Measurements from ENCODE around the gene PRRT1B. TPM values are rescaled to one million over a fixed set of nuclear protein-coding genes. Genes with fewer than 3 reads are reported as not detected.

Gene PRRT1B
- polyA plus RNA-seq, 3 donors, result not detected

- Mint-ChIP-seq H3K27me3 (ENCODE audit: low read depth in 3 of 3) (peaks cover 0 to 3% (median 1%) of the 10 kb centered on the region in 3 donors), H3K36me3 (peaks cover 71 to 84% of the 10 kb centered on the region in 2 donors), H3K9me3 (no peaks in the 10 kb centered on the region), H3K4me3 (no peak overlapping the region), H3K27ac (peak overlapping the region in 2 of 7 donors; percentile 35 to 59), H3K4me1 (peaks cover under 1% of the 10 kb centered on the region)
- Histone ChIP-seq H3K27me3 (ENCODE audit: control insufficient read depth in 2 of 2, insufficient read depth in 2 of 2, low read length in 2 of 2) (no peaks in the 10 kb centered on the region), H3K4me1 (ENCODE audit: control insufficient read depth in 1 of 2, insufficient read depth in 2 of 2, low read length in 2 of 2) (peaks cover under 1 to 2% of the 10 kb centered on the region in 2 donors), H3K9me3 (replicated peaks in 1 of 2; ENCODE audit: control insufficient read depth in 1 of 2, insufficient read depth in 1 of 2, low read length in 2 of 2) (no peaks in the 10 kb centered on the region), H3K9ac (ENCODE audit: insufficient read depth, low read length, poor library complexity, severe bottlenecking) (no peak overlapping the region), H4K20me1 (ENCODE audit: insufficient read depth, low read length) (no peaks in the 10 kb centered on the region), H3K27ac (ENCODE audit: low read depth in 1 of 2, low read length in 2 of 2) (no peak overlapping the region), H3K4me2 (replicated peaks; ENCODE audit: extremely low read depth, low read length, poor library complexity, severe bottlenecking) (no peak overlapping the region), H3K4me3 (replicated peaks in 1 of 3; ENCODE audit: low read depth in 2 of 3, low read length in 3 of 3) (no peak overlapping the region), H3K36me3 (replicated peaks in 1 of 2; ENCODE audit: control insufficient read depth in 1 of 2, insufficient read depth in 2 of 2, low read length in 2 of 2) (peaks cover 81 to 100% of the 10 kb centered on the region in 2 donors), H3K79me2 (ENCODE audit: insufficient read depth, low read length) (no peaks in the 10 kb centered on the region), H2AFZ (ENCODE audit: insufficient read depth, low read depth, low read length, poor library complexity, severe bottlenecking) (no peak overlapping the region)
- no peak for TF ChIP-seq CTCF (IDR thresholded peaks at IDR 0.05)
- WGBS (ENCODE audit: insufficient coverage), result 97% methylated on average over 22 of the region's 23 CpGs
- DNase-seq, result no peak
- intact Hi-C loops (cut with micrococcal nuclease), result no loop called here
Observed at GRCh38 chr9:131524665-131525315, 20.5 kb upstream of the PRRT1B start.

- H3K27ac ChIP-seq (ENCODE audit: low read depth in 1 of 2, low read length in 2 of 2), result no peak overlapping the region
- intact Hi-C loops (cut with micrococcal nuclease), result no loop called here
- DNase-seq, result no peak
- no peak overlapping the region for H3K4me2 ChIP-seq (replicated peaks; ENCODE audit: extremely low read depth, low read length, poor library complexity, severe bottlenecking)
- no peak overlapping the region for H2AFZ ChIP-seq (ENCODE audit: insufficient read depth, low read depth, low read length, poor library complexity, severe bottlenecking)
- WGBS (ENCODE audit: insufficient coverage), result 98% methylated on average over 11 of the region's 19 CpGs
- H3K4me1 ChIP-seq (ENCODE audit: control insufficient read depth in 1 of 2, insufficient read depth in 2 of 2, low read length in 2 of 2), result peaks cover 10 to 11% of the 10 kb centered on the region in 2 donors
- TF ChIP-seq CTCF (IDR thresholded peaks at IDR 0.05), result no peak
- H3K27me3 ChIP-seq (ENCODE audit: control insufficient read depth in 2 of 2, insufficient read depth in 2 of 2, low read length in 2 of 2), result no peaks in the 10 kb centered on the region
- Mint-ChIP-seq H3K27ac (peak overlapping the region in 2 of 7 donors; percentile 45 to 54), H3K4me1 (peaks cover 9% of the 10 kb centered on the region), H3K27me3 (ENCODE audit: low read depth in 3 of 3) (peaks cover 0 to 3% (median 3%) of the 10 kb centered on the region in 3 donors), H3K36me3 (peaks cover 62 to 77% of the 10 kb centered on the region in 2 donors), H3K9me3 (no peaks in the 10 kb centered on the region), H3K4me3 (no peak overlapping the region)
- no peak overlapping the region for H3K9ac ChIP-seq (ENCODE audit: insufficient read depth, low read length, poor library complexity, severe bottlenecking)
- no peak overlapping the region for H3K4me3 ChIP-seq (replicated peaks in 1 of 3; ENCODE audit: low read depth in 2 of 3, low read length in 3 of 3)
- peaks cover 11% of the 10 kb centered on the region for H3K79me2 ChIP-seq (ENCODE audit: insufficient read depth, low read length)
- H3K36me3 ChIP-seq (replicated peaks in 1 of 2; ENCODE audit: control insufficient read depth in 1 of 2, insufficient read depth in 2 of 2, low read length in 2 of 2), result peaks cover 73 to 90% of the 10 kb centered on the region in 2 donors
- H3K9me3 ChIP-seq (replicated peaks in 1 of 2; ENCODE audit: control insufficient read depth in 1 of 2, insufficient read depth in 1 of 2, low read length in 2 of 2), result no peaks in the 10 kb centered on the region
- H4K20me1 ChIP-seq (ENCODE audit: insufficient read depth, low read length), result no peaks in the 10 kb centered on the region
Observed at GRCh38 chr9:131525643-131526565, 19.4 kb upstream of the PRRT1B start.
